ENCODE results near the gene ARHGAP25.

The ARHGAP25 gene

GRCh38 chr2:68837164-68837860, 102.7 kb downstream of the ARHGAP25 start:
- TF ChIP-seq RAD21 (IDR thresholded peaks at IDR 0.05; ENCODE audit: low read depth) (peak; percentile 31; the same call in 1 of the 2 replicates), TEAD4 (IDR thresholded peaks at IDR 0.05) (no peak)

GRCh38 chr2:68837861-68838341, 103.3 kb downstream of the ARHGAP25 start:
- TF ChIP-seq FOXM1 (IDR thresholded peaks at IDR 0.05; ENCODE audit: borderline replicate concordance, low read depth) (no peak), ZBTB7A (IDR thresholded peaks at IDR 0.05; ENCODE audit: low read depth) (no peak), MAX (IDR thresholded peaks at IDR 0.05) (no peak), TAF1 (IDR thresholded peaks at IDR 0.05; ENCODE audit: low read depth) (no peak), CEBPB (IDR thresholded peaks at IDR 0.05) (no peak), CREB1 (IDR thresholded peaks at IDR 0.05; ENCODE audit: low read depth) (no peak), TEAD4 (IDR thresholded peaks at IDR 0.05) (no peak), REST (IDR thresholded peaks at IDR 0.05; ENCODE audit: low read depth) (no peak), YY1 (IDR thresholded peaks at IDR 0.05; ENCODE audit: low read depth) (no peak), EGR1 (IDR thresholded peaks at IDR 0.05) (no peak), USF1 (IDR thresholded peaks at IDR 0.05) (no peak), EP300 (IDR thresholded peaks at IDR 0.05; ENCODE audit: borderline replicate concordance) (no peak), NFIC (IDR thresholded peaks at IDR 0.05) (no peak), TCF12 (IDR thresholded peaks at IDR 0.05; ENCODE audit: low read depth) (no peak)

- TF ChIP-seq ZBTB7A (IDR thresholded peaks at IDR 0.05; ENCODE audit: low read depth) = no peak
- TF ChIP-seq FOXM1 (IDR thresholded peaks at IDR 0.05; ENCODE audit: borderline replicate concordance, low read depth) = no peak
- TF ChIP-seq CEBPB (IDR thresholded peaks at IDR 0.05) = no peak
- TF ChIP-seq EGR1 (IDR thresholded peaks at IDR 0.05) = no peak
- no peak for TF ChIP-seq TEAD4 (IDR thresholded peaks at IDR 0.05)
- no peak for TF ChIP-seq EP300 (IDR thresholded peaks at IDR 0.05; ENCODE audit: borderline replicate concordance)
These were observed 104.0 kb downstream of the ARHGAP25 start for GRCh38 chr2:68838641-68839040.

GRCh38 chr2:68839260-68839833, 104.7 kb downstream of the ARHGAP25 start:
- TF ChIP-seq CREB1 (IDR thresholded peaks at IDR 0.05; ENCODE audit: low read depth) (no peak), TEAD4 (IDR thresholded peaks at IDR 0.05) (0 out of 2 replicates have a peak, but pooled peaks have one; percentile 9), RAD21 (IDR thresholded peaks at IDR 0.05; ENCODE audit: low read depth) (peak; percentile 78)

GRCh38 chr2:68845043-68845442, 110.4 kb downstream of the ARHGAP25 start:
- TF ChIP-seq EP300 (IDR thresholded peaks at IDR 0.05; ENCODE audit: borderline replicate concordance) (no peak), ZBTB7A (IDR thresholded peaks at IDR 0.05; ENCODE audit: low read depth) (no peak)

GRCh38 chr2:68846091-68846490, 111.5 kb downstream of the ARHGAP25 start:
- TF ChIP-seq NFIC (IDR thresholded peaks at IDR 0.05) (no peak), CEBPB (IDR thresholded peaks at IDR 0.05) (no peak), TAF1 (IDR thresholded peaks at IDR 0.05; ENCODE audit: low read depth) (no peak), TCF12 (IDR thresholded peaks at IDR 0.05; ENCODE audit: low read depth) (no peak), CREB1 (IDR thresholded peaks at IDR 0.05; ENCODE audit: low read depth) (no peak), YY1 (IDR thresholded peaks at IDR 0.05; ENCODE audit: low read depth) (no peak), ZBTB7A (IDR thresholded peaks at IDR 0.05; ENCODE audit: low read depth) (no peak), MAX (IDR thresholded peaks at IDR 0.05) (no peak), USF1 (IDR thresholded peaks at IDR 0.05) (no peak), EGR1 (IDR thresholded peaks at IDR 0.05) (no peak)

- TF ChIP-seq TAF1 (IDR thresholded peaks at IDR 0.05; ENCODE audit: low read depth) (no peak), CEBPB (IDR thresholded peaks at IDR 0.05) (no peak), TCF12 (IDR thresholded peaks at IDR 0.05; ENCODE audit: low read depth) (no peak), YY1 (IDR thresholded peaks at IDR 0.05; ENCODE audit: low read depth) (no peak), REST (IDR thresholded peaks at IDR 0.05; ENCODE audit: low read depth) (no peak), MAX (IDR thresholded peaks at IDR 0.05) (no peak), EP300 (IDR thresholded peaks at IDR 0.05; ENCODE audit: borderline replicate concordance) (no peak), TEAD4 (IDR thresholded peaks at IDR 0.05) (no peak), RAD21 (IDR thresholded peaks at IDR 0.05; ENCODE audit: low read depth) (no peak)
These were observed 113.1 kb downstream of the ARHGAP25 start for GRCh38 chr2:68847751-68848150.

All from Ishikawa (cell line).